Renal pelvis (tissue), 12 donors: ENCODE measurements around the gene ZSCAN29. TPM values are rescaled to one million over a fixed set of nuclear protein-coding genes. Genes with fewer than 3 reads are reported as not detected.
"Not testable (repeated sequence)": the region's sequence is repeated elsewhere in the genome, so short reads cannot be mapped to it uniquely, and the experiment has no call there.

ENCODE experiments used
- DNase-seq: peaks from one replicate; pipeline ENCODE4 v3.0.0-alpha.2; 2013
- long read RNA-seq, 16 experiments: transcript quantifications; one replicate each; lab custom pipeline, GENCODE V29; 2026
- polyA plus RNA-seq, 3 donors: library from polyadenylated mRNA; unstranded; fragments of 120-200 nt; gene quantifications; one replicate each; pipeline ENCODE4 v1.2.1, GENCODE V29; 2013; ENCODE audit not compliant: insufficient read length in 3 of 3

ZSCAN29 gene
- 10 to 100 TPM; 23.3 to 36.4 (median 36.4) TPM for polyA plus RNA-seq
- long read RNA-seq, donor 1, result 0 reads
- long read RNA-seq, donor 2, full-length matches to known transcripts, result 1 of 1 reads
- long read RNA-seq, donor 2, partial matches to known transcripts, result 0 of 1 reads
- long read RNA-seq, donor 2, other reads (novel, unspliced or antisense), result 0 of 1 reads
- long read RNA-seq, donor 3, result 0 reads
- long read RNA-seq, donor 4, result 0 reads
- long read RNA-seq, donor 5, result 0 reads
- long read RNA-seq, donor 6, partial matches to known transcripts, result 5 of 5 reads
- long read RNA-seq, donor 6, other reads (novel, unspliced or antisense), result 0 of 5 reads
- long read RNA-seq, donor 7, result 0 reads
- long read RNA-seq, donor 8, result 0 reads
- long read RNA-seq, donor 9, result 0 reads
- long read RNA-seq, donor 10, partial matches to known transcripts, result 0 of 1 reads
- long read RNA-seq, donor 10, other reads (novel, unspliced or antisense), result 0 of 1 reads
- long read RNA-seq, donor 11, result 0 reads
- long read RNA-seq, donor 12, full-length matches to known transcripts, result 3 of 3 reads
- long read RNA-seq, donor 12, partial matches to known transcripts, result 0 of 3 reads
- long read RNA-seq, donor 12, other reads (novel, unspliced or antisense), result 0 of 3 reads
- long read RNA-seq, donor 13, result 0 reads
- long read RNA-seq, donor 14, result 0 reads
- long read RNA-seq, donor 15, result 0 reads
- long read RNA-seq, donor 16, full-length matches to known transcripts, result 1 of 1 reads
- long read RNA-seq, donor 16, partial matches to known transcripts, result 0 of 1 reads
- long read RNA-seq, donor 16, other reads (novel, unspliced or antisense), result 0 of 1 reads

DNA sequence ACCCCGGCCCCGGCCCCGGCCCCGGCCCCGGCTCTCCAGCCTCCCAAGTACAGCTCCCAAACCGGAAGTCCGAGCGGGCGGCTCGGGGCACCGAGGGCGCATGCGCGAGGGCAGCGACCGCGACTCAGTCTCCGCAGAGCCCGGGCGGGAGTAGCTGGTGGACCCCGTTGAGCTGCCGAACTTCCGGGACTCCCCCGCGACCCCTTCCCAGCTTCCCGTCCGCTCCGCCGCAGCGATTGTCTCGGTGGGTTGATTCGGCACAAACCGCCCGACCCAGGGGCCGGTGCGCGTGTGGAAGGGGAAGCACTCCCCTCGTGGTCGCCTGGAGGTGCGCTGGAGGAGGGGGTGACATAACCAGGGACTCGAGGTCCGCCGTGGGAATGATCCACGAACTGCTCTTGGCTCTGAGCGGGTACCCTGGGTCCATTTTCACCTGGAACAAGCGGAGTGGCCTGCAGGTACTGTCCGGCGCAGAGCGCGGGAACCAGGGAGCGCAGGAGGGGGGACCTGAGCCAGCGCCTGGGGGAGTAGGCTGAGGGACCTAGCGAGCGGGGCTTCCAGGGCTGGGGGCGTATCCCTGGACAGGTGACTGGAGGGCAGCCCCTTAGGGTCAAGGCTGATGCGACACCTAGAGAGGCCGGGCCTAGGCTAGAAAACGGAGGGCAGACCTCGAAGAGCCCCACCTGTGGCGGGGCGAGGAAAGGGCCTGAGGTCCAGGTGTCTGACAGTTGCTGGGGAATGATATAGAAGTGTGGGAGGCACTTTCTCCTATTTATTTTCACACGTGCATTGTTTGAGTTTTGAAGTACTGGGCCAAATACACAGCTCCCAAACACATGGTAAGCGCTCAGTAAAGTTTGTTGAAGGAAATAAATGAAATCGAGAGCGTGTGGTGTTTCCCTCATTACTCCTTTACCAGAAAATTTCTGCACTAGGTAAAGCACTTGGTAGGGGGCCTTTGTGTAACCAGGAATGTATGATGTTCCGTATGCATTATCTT lies at the start of gene ZSCAN29, which contains the start of gene TUBGCP4:
Gene ZSCAN29, minus strand, starts transcription at position 69 of the 1,000 bp plus-strand sequence. CDS start 1,130 bp downstream, outside the sequence.
Gene TUBGCP4, plus strand, starts transcription at position 127 of the 1,000 bp plus-strand sequence. Its CDS starts 254 bp downstream, at position 381.
- DNase-seq, result peak; percentile 87

DNA sequence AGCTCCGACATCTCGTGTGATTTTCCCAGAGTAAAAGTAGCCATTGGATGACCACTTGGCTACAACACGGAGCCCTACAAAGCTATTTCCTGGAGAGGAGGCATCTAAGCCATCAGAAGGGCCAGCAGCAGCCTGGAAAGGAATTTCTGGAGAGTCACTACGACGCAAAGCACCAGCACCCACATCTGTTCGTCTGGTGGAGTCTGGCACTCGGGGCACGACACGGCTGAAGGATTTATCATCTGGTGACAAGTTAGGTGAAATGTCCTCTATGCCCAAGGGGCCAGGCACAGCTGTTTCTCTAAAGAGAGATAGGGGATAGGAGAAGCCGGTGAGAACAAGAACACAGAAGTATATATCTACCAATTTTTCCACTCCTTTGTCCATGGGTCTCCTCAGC lies 49.6 kb upstream of the ZSCAN29 start:
- DNase-seq, result no peak

GRCh38 chr15:43414196-43414595 lies 43.4 kb upstream of the ZSCAN29 start:
- DNase-seq, result no peak

GRCh38 chr15:43412096-43412495 lies 41.3 kb upstream of the ZSCAN29 start:
- no peak for DNase-seq

GRCh38 chr15:43410572-43411214 lies 39.9 kb upstream of the ZSCAN29 start:
- DNase-seq, result no peak

DNA sequence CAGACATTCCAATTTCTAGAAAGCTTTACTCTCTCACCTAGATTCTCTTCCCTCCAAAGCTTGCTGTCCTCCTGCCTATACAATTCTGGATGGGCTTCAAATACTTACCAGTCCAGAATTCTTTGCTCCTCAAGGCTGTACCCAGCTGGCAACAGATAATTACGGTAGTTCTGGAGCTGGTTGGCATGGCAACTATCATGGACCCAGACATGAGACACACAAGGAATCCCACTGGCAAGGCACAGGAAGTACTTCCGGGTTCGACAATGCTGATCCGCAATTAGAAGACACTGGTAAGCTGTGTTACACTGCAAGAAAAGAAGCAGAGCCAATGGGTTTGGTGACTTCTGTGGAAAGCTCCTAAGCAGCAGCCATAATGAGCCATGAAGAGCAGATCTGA lies 37.9 kb upstream of the ZSCAN29 start:
- no peak for DNase-seq

DNA sequence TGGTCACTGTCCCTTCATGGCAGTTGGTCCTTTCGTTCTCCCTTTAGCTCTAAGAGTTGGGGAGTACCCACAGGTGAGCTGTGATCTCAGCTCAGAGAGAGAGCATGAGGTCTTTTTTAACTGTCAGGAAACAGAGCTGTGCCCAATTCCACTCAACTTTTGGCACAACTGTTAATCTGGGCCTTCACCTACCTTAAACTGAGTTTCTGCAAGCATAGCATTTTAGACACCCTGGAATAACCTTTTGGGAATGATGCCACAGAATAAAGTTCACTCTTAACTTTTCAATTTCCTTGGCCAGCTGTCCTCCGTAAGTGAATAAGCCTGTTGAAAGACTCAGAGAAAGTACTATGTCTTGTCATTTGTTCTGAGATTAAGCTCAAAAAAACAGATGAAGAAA lies 36.0 kb upstream of the ZSCAN29 start:
- no peak for DNase-seq

- no peak for DNase-seq
These were observed 35.3 kb upstream of the ZSCAN29 start for GRCh38 chr15:43406189-43406588.

GRCh38 chr15:43404130-43404529 lies 33.3 kb upstream of the ZSCAN29 start:
- DNase-seq, result no peak

- DNase-seq, result no peak
These were observed 32.8 kb upstream of the ZSCAN29 start for GRCh38 chr15:43403616-43404015.

DNA sequence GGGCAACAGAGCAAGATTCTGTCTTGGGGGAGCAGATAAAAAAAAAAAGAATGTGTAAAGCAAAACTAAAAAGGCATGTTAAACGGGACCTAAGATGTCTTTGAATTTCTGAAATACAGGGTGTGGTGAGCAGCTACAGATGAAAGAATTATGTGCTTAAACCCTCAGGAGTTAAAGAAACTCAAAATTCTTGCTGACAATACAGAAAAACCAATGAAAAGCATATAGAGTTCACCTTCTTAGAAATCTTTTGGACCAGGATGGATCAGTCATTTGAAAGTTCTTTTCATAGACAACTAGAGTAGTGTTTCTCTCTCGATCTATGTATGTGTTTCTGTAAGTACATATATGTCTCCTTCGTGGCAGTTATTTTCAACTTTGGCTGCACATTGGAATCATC lies 31.4 kb upstream of the ZSCAN29 start:
- DNase-seq, result no peak

DNA sequence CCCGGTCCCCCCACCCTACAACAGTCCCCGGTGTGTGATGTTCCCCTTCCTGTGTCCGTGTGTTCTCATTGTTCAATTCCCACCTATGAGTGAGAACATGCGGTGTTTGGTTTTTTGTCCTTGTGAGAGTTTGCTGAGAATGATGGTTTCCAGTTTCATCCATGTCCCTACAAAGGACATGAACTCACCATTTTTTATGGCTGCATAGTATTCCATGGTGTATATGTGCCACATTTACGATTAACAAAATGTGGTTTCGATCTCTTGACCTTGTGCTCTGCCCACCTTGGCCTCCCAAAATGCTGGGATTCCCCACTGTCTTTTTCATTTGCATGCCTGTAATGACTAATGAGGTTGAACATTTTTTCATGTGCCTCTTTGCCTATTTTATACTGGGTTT lies 22.7 kb upstream of the ZSCAN29 start:
- not testable (repeated sequence) for DNase-seq

DNA sequence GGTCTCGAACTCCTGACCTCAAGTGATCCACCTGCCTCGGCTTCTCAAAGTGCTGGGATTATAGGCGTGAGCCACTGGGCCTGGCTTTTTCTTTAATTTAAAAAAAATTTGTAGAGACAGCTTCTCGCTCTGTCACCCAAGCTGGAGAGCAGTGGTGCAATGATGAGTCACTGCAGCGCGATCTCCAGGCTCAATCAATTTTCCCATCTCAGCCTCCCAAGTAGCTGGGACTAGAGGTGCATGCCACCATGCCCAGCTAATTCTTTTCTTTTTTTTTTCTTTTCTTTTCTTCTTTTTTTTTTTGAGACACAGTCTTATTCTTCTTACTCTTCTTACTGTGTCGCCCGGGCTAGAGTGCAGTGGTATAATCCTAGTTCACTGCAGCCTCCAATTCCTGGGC lies 19.9 kb upstream of the ZSCAN29 start:
- DNase-seq, result no peak

DNA sequence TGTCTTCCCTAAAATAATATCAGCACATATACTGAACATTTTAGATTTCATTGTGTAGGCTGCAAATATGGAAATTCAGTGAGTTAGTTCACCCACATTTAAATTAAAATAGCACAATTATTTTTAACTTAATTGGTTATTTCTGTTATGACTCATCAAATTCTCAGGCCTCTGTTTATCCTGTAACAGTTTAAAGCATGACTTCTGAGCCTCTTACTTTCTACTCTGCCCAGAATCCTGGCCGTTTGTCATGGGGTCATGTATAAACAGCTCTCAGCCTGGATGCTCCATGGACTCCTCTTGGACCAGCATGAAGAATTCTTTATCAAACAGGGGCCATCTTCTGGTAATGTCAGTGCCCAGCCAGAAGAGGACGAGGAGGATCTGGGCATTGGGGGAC lies 12.2 kb upstream of the ZSCAN29 start:
- DNase-seq, result no peak

- no peak for DNase-seq
These were observed 11.5 kb upstream of the ZSCAN29 start for GRCh38 chr15:43382310-43382709.

DNA sequence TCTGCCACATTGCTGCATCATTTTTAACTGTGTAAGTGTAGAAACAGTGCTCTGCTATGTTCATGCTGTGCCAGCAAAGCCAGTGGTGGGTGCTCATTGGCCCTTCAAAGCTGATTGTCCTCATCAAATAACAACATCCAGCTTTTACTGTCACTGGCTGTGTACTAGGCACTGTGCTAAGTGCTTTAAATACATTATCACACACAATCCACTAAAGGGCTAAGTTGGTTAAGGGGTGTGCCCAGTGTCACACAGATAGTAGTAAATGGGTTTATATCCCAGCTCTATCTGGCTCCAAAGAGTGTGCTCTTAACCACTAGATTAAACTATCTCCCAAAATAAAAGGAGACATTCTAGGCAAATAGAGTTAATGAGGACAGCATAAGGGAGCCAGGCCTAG lies 7.8 kb upstream of the ZSCAN29 start:
- no peak for DNase-seq

DNA sequence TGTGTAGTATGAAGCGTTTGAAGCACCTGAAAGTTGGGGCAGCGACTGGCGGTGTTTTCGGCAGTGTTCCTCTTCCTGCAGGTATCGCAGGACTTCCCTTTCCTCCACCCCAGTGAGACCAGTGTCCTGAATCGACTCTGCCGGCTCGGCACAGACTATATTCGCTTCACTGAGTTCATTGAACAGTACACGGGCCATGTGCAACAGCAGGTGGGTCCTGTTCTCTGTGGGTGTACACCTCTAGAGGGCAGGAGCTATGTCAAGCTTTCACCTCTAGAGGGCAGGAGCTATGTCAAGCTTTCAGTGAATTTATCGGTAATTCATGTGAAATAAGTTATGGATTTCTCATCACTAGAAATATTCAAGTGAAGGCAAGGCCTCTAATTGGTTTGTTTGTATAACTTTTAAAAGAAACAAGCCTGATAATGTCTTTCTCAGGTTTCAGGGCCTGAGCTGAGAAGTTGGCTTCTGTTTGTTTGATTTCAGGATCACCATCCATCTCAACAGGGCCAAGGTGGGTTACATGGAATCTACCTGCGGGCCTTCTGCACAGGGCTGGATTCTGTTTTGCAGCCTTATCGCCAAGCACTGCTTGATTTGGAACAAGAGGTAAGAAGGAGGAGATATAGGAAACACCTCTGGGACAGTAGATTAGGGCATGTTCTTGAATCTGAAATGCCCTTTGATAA lies 5.3 kb upstream of the ZSCAN29 start:
- peak; percentile 4 for DNase-seq

GRCh38 chr15:43370310-43370974 lies 401 bp downstream of the ZSCAN29 start:
- DNase-seq, result peak; percentile 43

- no peak for DNase-seq
These were observed 9.4 kb downstream of the ZSCAN29 start for GRCh38 chr15:43361313-43361903.
